ENCODE measurements around the gene PALD1. TPM values are rescaled to one million over a fixed set of nuclear protein-coding genes. Genes with fewer than 3 reads are reported as not detected.
A peak's percentile ranks its signal among the peaks of the same experiment; 100 is the strongest.

PALD1 gene
- polyA plus RNA-seq, 2 donors: 2.1 to 3.4 TPM

- H3K27ac ChIP-seq (ENCODE audit: low read depth in 2 of 2, low read length in 1 of 2): no peak overlapping the region
- peak overlapping the region in 1 of 2 donors; percentile 23 for H3K4me3 ChIP-seq (ENCODE audit: low read depth in 1 of 2, low read length in 2 of 2)
- WGBS, 2 donors: 5 to 17% methylated on average over 62 to 69 of the region's 69 CpGs
- H3K27me3 ChIP-seq (ENCODE audit: control insufficient read depth in 1 of 2, insufficient read depth in 2 of 2, low read length in 2 of 2): peaks cover 0 to 10% of the 10 kb centered on the region in 2 donors
- no peaks in the 10 kb centered on the region for H3K9me3 ChIP-seq (ENCODE audit: control insufficient read depth in 2 of 2, insufficient read depth in 1 of 2, low read depth in 1 of 2, low read length in 1 of 2)
- H3K4me1 ChIP-seq (ENCODE audit: control insufficient read depth in 2 of 2, insufficient read depth in 2 of 2, low read length in 1 of 2): peaks cover 4 to 15% of the 10 kb centered on the region in 2 donors
- H3K36me3 ChIP-seq (ENCODE audit: control insufficient read depth in 2 of 2, insufficient read depth in 2 of 2, low read length in 1 of 2): no peaks in the 10 kb centered on the region
Observed at GRCh38 chr10:70440296-70441160, 38.0 kb upstream of the PALD1 start.

- Histone ChIP-seq H3K36me3 (ENCODE audit: control insufficient read depth in 2 of 2, insufficient read depth in 2 of 2, low read length in 1 of 2) (no peaks in the 10 kb centered on the region), H3K9me3 (ENCODE audit: control insufficient read depth in 2 of 2, insufficient read depth in 1 of 2, low read depth in 1 of 2, low read length in 1 of 2) (no peaks in the 10 kb centered on the region), H3K27ac (ENCODE audit: low read depth in 2 of 2, low read length in 1 of 2) (no peak within 1 kb of the TSS), H3K4me3 (ENCODE audit: low read depth in 1 of 2, low read length in 2 of 2) (peak within 1 kb of the TSS in 1 of 2 donors; percentile 23), H3K27me3 (ENCODE audit: control insufficient read depth in 1 of 2, insufficient read depth in 2 of 2, low read length in 2 of 2) (peaks cover 0 to 10% of the 10 kb centered on the region in 2 donors), H3K4me1 (ENCODE audit: control insufficient read depth in 2 of 2, insufficient read depth in 2 of 2, low read length in 1 of 2) (peaks cover 4 to 15% of the 10 kb centered on the region in 2 donors)
- 8 to 13% methylated on average over 49 to 60 of the region's 60 CpGs for WGBS, 2 donors
Observed at GRCh38 chr10:70441161-70441894, 37.2 kb upstream of the PALD1 start, which contains the start of gene NODAL. Gene NODAL, minus strand, starts transcription at chr10:70441681. Its CDS starts 14 bp downstream, at chr10:70441667.

GRCh38 chr10:70441895-70442309 is 36.7 kb upstream of the PALD1 start:
- peaks cover 4 to 15% of the 10 kb centered on the region in 2 donors for H3K4me1 ChIP-seq (ENCODE audit: control insufficient read depth in 2 of 2, insufficient read depth in 2 of 2, low read length in 1 of 2)
- no peaks in the 10 kb centered on the region for H3K9me3 ChIP-seq (ENCODE audit: control insufficient read depth in 2 of 2, insufficient read depth in 1 of 2, low read depth in 1 of 2, low read length in 1 of 2)
- peaks cover 0 to 10% of the 10 kb centered on the region in 2 donors for H3K27me3 ChIP-seq (ENCODE audit: control insufficient read depth in 1 of 2, insufficient read depth in 2 of 2, low read length in 2 of 2)
- no peak overlapping the region for H3K4me3 ChIP-seq (ENCODE audit: low read depth in 1 of 2, low read length in 2 of 2)
- no peak overlapping the region for H3K27ac ChIP-seq (ENCODE audit: low read depth in 2 of 2, low read length in 1 of 2)
- WGBS, 2 donors: 28 to 34% methylated on average over 12 of the region's 12 CpGs
- no peaks in the 10 kb centered on the region for H3K36me3 ChIP-seq (ENCODE audit: control insufficient read depth in 2 of 2, insufficient read depth in 2 of 2, low read length in 1 of 2)

- Histone ChIP-seq H3K9me3 (ENCODE audit: control insufficient read depth in 2 of 2, insufficient read depth in 1 of 2, low read depth in 1 of 2, low read length in 1 of 2) (no peaks in the 10 kb centered on the region), H3K36me3 (ENCODE audit: control insufficient read depth in 2 of 2, insufficient read depth in 2 of 2, low read length in 1 of 2) (no peaks in the 10 kb centered on the region), H3K27ac (ENCODE audit: low read depth in 2 of 2, low read length in 1 of 2) (no peak overlapping the region), H3K27me3 (ENCODE audit: control insufficient read depth in 1 of 2, insufficient read depth in 2 of 2, low read length in 2 of 2) (peaks cover 0 to 10% of the 10 kb centered on the region in 2 donors), H3K4me1 (ENCODE audit: control insufficient read depth in 2 of 2, insufficient read depth in 2 of 2, low read length in 1 of 2) (peaks cover 4 to 15% of the 10 kb centered on the region in 2 donors), H3K4me3 (ENCODE audit: low read depth in 1 of 2, low read length in 2 of 2) (no peak overlapping the region)
- 57 to 58% methylated on average over 6 of the region's 6 CpGs for WGBS, 2 donors
Observed at GRCh38 chr10:70442332-70442988, 36.1 kb upstream of the PALD1 start.

- H3K27me3 ChIP-seq (ENCODE audit: control insufficient read depth in 1 of 2, insufficient read depth in 2 of 2, low read length in 2 of 2): peaks cover 0 to 10% of the 10 kb centered on the region in 2 donors
- H3K36me3 ChIP-seq (ENCODE audit: control insufficient read depth in 2 of 2, insufficient read depth in 2 of 2, low read length in 1 of 2): no peaks in the 10 kb centered on the region
- no peaks in the 10 kb centered on the region for H3K9me3 ChIP-seq (ENCODE audit: control insufficient read depth in 2 of 2, insufficient read depth in 1 of 2, low read depth in 1 of 2, low read length in 1 of 2)
- H3K4me1 ChIP-seq (ENCODE audit: control insufficient read depth in 2 of 2, insufficient read depth in 2 of 2, low read length in 1 of 2): peaks cover 4 to 15% of the 10 kb centered on the region in 2 donors
- H3K4me3 ChIP-seq (ENCODE audit: low read depth in 1 of 2, low read length in 2 of 2): no peak overlapping the region
- 90% methylated on average over 4 of the region's 4 CpGs for WGBS, 2 donors
- H3K27ac ChIP-seq (ENCODE audit: low read depth in 2 of 2, low read length in 1 of 2): no peak overlapping the region
Observed at GRCh38 chr10:70444744-70445143, 33.8 kb upstream of the PALD1 start.

GRCh38 chr10:70445718-70446657 is 32.6 kb upstream of the PALD1 start:
- Histone ChIP-seq H3K4me1 (ENCODE audit: control insufficient read depth in 2 of 2, insufficient read depth in 2 of 2, low read length in 1 of 2) (peaks cover 0 to 15% of the 10 kb centered on the region in 2 donors), H3K27me3 (ENCODE audit: control insufficient read depth in 1 of 2, insufficient read depth in 2 of 2, low read length in 2 of 2) (peaks cover 0 to 7% of the 10 kb centered on the region in 2 donors), H3K36me3 (ENCODE audit: control insufficient read depth in 2 of 2, insufficient read depth in 2 of 2, low read length in 1 of 2) (no peaks in the 10 kb centered on the region), H3K4me3 (ENCODE audit: low read depth in 1 of 2, low read length in 2 of 2) (no peak overlapping the region), H3K9me3 (ENCODE audit: control insufficient read depth in 2 of 2, insufficient read depth in 1 of 2, low read depth in 1 of 2, low read length in 1 of 2) (no peaks in the 10 kb centered on the region), H3K27ac (ENCODE audit: low read depth in 2 of 2, low read length in 1 of 2) (no peak overlapping the region)
- WGBS, 2 donors: 57% methylated on average over 8 of the region's 8 CpGs

- 60 to 63% methylated on average over 2 of the region's 2 CpGs for WGBS, 2 donors
- Histone ChIP-seq H3K4me3 (ENCODE audit: low read depth in 1 of 2, low read length in 2 of 2) (no peak overlapping the region), H3K27ac (ENCODE audit: low read depth in 2 of 2, low read length in 1 of 2) (no peak overlapping the region), H3K27me3 (ENCODE audit: control insufficient read depth in 1 of 2, insufficient read depth in 2 of 2, low read length in 2 of 2) (no peaks in the 10 kb centered on the region), H3K4me1 (ENCODE audit: control insufficient read depth in 2 of 2, insufficient read depth in 2 of 2, low read length in 1 of 2) (no peaks in the 10 kb centered on the region), H3K36me3 (ENCODE audit: control insufficient read depth in 2 of 2, insufficient read depth in 2 of 2, low read length in 1 of 2) (no peaks in the 10 kb centered on the region), H3K9me3 (ENCODE audit: control insufficient read depth in 2 of 2, insufficient read depth in 1 of 2, low read depth in 1 of 2, low read length in 1 of 2) (no peaks in the 10 kb centered on the region)
Observed at GRCh38 chr10:70448236-70448635, 30.3 kb upstream of the PALD1 start.

GRCh38 chr10:70455213-70455630 is 23.3 kb upstream of the PALD1 start:
- Histone ChIP-seq H3K36me3 (ENCODE audit: control insufficient read depth in 2 of 2, insufficient read depth in 2 of 2, low read length in 1 of 2) (peaks cover 0 to 9% of the 10 kb centered on the region in 2 donors), H3K27ac (ENCODE audit: low read depth in 2 of 2, low read length in 1 of 2) (no peak overlapping the region), H3K9me3 (ENCODE audit: control insufficient read depth in 2 of 2, insufficient read depth in 1 of 2, low read depth in 1 of 2, low read length in 1 of 2) (peaks cover 0 to 9% of the 10 kb centered on the region in 2 donors), H3K27me3 (ENCODE audit: control insufficient read depth in 1 of 2, insufficient read depth in 2 of 2, low read length in 2 of 2) (no peaks in the 10 kb centered on the region), H3K4me1 (ENCODE audit: control insufficient read depth in 2 of 2, insufficient read depth in 2 of 2, low read length in 1 of 2) (peaks cover 4 to 7% of the 10 kb centered on the region in 2 donors), H3K4me3 (ENCODE audit: low read depth in 1 of 2, low read length in 2 of 2) (peak overlapping the region in 1 of 2 donors; percentile 74)
- 67 to 72% methylated on average over 6 of the region's 6 CpGs for whole genome bisulfite sequencing, 2 donors

All from esophagus (tissue), 2 donors.